SK-N-SH (cell line): ENCODE measurements around the gene PRCC. TPM values are rescaled to one million over a fixed set of nuclear protein-coding genes. Genes with fewer than 3 reads are reported as not detected.

Experiments
- CTCF ChIA-PET: fragments of 300-600, 350-600 bp; formaldehyde crosslinking; extraction: SDS; loops from one replicate; lab custom pipeline; 2021; lab: Yijun Ruan, JAX
- POLR2A ChIA-PET: fragments of 350-600 bp; sonication (Branson Sonifier 250); formaldehyde crosslinking; extraction: SDS; loops from one replicate; lab custom pipeline; 2020; ENCODE audit warnings: antibody characterized with exemption, inconsistent platforms; lab: Yijun Ruan, JAX
- DNase-seq: peaks from one replicate; pipeline ENCODE4 v3.0.0; 2012
- H2AFZ ChIP-seq: fragments of 200-600 bp; sonication (generic); 2 replicates; pipeline ENCODE4 v1.8.1; 2016; ENCODE audit warnings: antibody characterized with exemption, mild to moderate bottlenecking, low read depth
- H3F3A ChIP-seq: fragments of 200-600 bp; sonication (generic); replicated peaks from 2 replicates; pipeline ENCODE3; 2016; ENCODE audit warnings: antibody characterized with exemption, mild to moderate bottlenecking; ENCODE audit not compliant: insufficient read depth
- H3K27ac ChIP-seq, 2 experiments: fragments of 200-500 bp in 1 of 2; fragments of 200-600 bp in 1 of 2; sonication (Bioruptor generic) in 1 of 2; sonication (generic), shearing (Covaris generic) in 1 of 2; 2 replicates each; pipeline versions ENCODE4 v1.5.1 to v1.6.1; 2014 to 2016; ENCODE audit warnings: low read depth in 2 of 2, inconsistent platforms in 1 of 2, low read length in 1 of 2, mild to moderate bottlenecking in 1 of 2, mixed read lengths in 1 of 2
- H3K27me3 ChIP-seq: fragments of 200-600 bp; sonication (generic), shearing (Covaris generic); 2 replicates; pipeline ENCODE4 v1.6.1; 2016; ENCODE audit warnings: mixed run types; ENCODE audit not compliant: insufficient read depth
- H3K36me3 ChIP-seq, 2 experiments: fragments of 200-500 bp in 1 of 2; fragments of 200-600 bp in 1 of 2; sonication (Bioruptor generic) in 1 of 2; sonication (generic) in 1 of 2; replicated peaks in 1 of 2; 2 replicates each; pipeline versions ENCODE3 to v1.5.1; 2014 to 2016; ENCODE audit warnings: low read length in 1 of 2, mild to moderate bottlenecking in 1 of 2; ENCODE audit not compliant: insufficient read depth in 2 of 2, control insufficient read depth in 1 of 2
- H3K4me1 ChIP-seq, 2 experiments: fragments of 200-500 bp in 1 of 2; fragments of 200-600 bp in 1 of 2; sonication (Bioruptor generic) in 1 of 2; sonication (generic), shearing (Covaris generic) in 1 of 2; 2 replicates each; pipeline versions ENCODE4 v1.5.1 to v1.6.1; 2014 to 2016; ENCODE audit warnings: low read depth in 1 of 2, low read length in 1 of 2, mixed run types in 1 of 2; ENCODE audit not compliant: insufficient read depth in 2 of 2, control insufficient read depth in 1 of 2
- H3K4me2 ChIP-seq: fragments of 200-600 bp; sonication (generic), shearing (Covaris generic); 2 replicates; pipeline ENCODE4 v1.6.1; 2017; ENCODE audit warnings: mixed run types
- H3K4me3 ChIP-seq, 2 experiments: fragments of 200-500 bp in 1 of 2; fragments of 200-600 bp in 1 of 2; sonication (Bioruptor generic) in 1 of 2; sonication (generic), shearing (Covaris generic) in 1 of 2; 2 replicates each; pipeline versions ENCODE4 v1.5.1 to v1.8.1; 2014 to 2016; ENCODE audit warnings: low read depth in 2 of 2, inconsistent platforms in 1 of 2, low read length in 1 of 2, mild to moderate bottlenecking in 1 of 2, mixed read lengths in 1 of 2, moderate library complexity in 1 of 2
- H3K79me2 ChIP-seq: fragments of 200-600 bp; sonication (generic); 2 replicates; pipeline ENCODE4 v1.8.1; 2017; ENCODE audit warnings: mild to moderate bottlenecking; ENCODE audit not compliant: insufficient read depth
- H3K9ac ChIP-seq: fragments of 200-600 bp; sonication (generic); 2 replicates; pipeline ENCODE4 v1.6.1; 2017; ENCODE audit warnings: mixed run types
- H3K9me2 ChIP-seq: fragments of 200-600 bp; sonication (generic); 2 replicates; pipeline ENCODE4 v1.6.1; 2017; ENCODE audit warnings: mixed run types
- H3K9me3 ChIP-seq: fragments of 200-600 bp; sonication (generic); 2 replicates; pipeline ENCODE4 v1.6.1; 2017; ENCODE audit warnings: mixed run types, mild to moderate bottlenecking, moderate library complexity
- H4K20me1 ChIP-seq: fragments of 200-600 bp; sonication (generic); 2 replicates; pipeline ENCODE4 v1.6.1; 2017; ENCODE audit warnings: mild to moderate bottlenecking, mixed run types; ENCODE audit not compliant: insufficient read depth
- EZH2phosphoT487 ChIP-seq: fragments of 200-600 bp; sonication (generic); IDR thresholded peaks from 2 replicates; pipeline ENCODE4 v1.6.1; 2017; ENCODE audit warnings: low read depth, mixed run types, mild to moderate bottlenecking, antibody characterized with exemption, moderate library complexity, borderline replicate concordance
- FOSL2 ChIP-seq: IDR thresholded peaks from 2 replicates; pipeline ENCODE4 v1.4.0; 2012; ENCODE audit warnings: low read depth, mild to moderate bottlenecking, moderate library complexity, borderline replicate concordance
- FOXM1 ChIP-seq: IDR thresholded peaks from 2 replicates; pipeline ENCODE4 v1.4.0; 2012; ENCODE audit warnings: low read depth, mild to moderate bottlenecking
- GABPA ChIP-seq: IDR thresholded peaks from 2 replicates; pipeline ENCODE4 v1.4.0; 2012; ENCODE audit warnings: low read depth, mild to moderate bottlenecking
- GATA2 ChIP-seq: sonication (generic); formaldehyde crosslinking; IDR thresholded peaks from 2 replicates; pipeline ENCODE4 v1.5.0; 2020; ENCODE audit warnings: mild to moderate bottlenecking, missing genetic modification reagents
- MEF2A ChIP-seq: IDR thresholded peaks from 2 replicates; pipeline ENCODE4 v1.4.0; 2012; ENCODE audit warnings: low read depth, borderline replicate concordance
- MXI1 ChIP-seq: IDR thresholded peaks from 2 replicates; pipeline ENCODE4 v1.6.1; 2012; ENCODE audit warnings: mild to moderate bottlenecking, low read depth, low read length, improper control_type of control experiment
- NFIC ChIP-seq: IDR thresholded peaks from 2 replicates; pipeline ENCODE4 v1.4.0; 2012; ENCODE audit warnings: borderline replicate concordance
- NRF1 ChIP-seq: IDR thresholded peaks from 2 replicates; pipeline ENCODE4 v1.6.1; 2012; ENCODE audit warnings: low read depth, mild to moderate bottlenecking, low read length
- POLR2AphosphoS5 ChIP-seq: IDR thresholded peaks from 2 replicates; pipeline ENCODE4 v1.6.1; 2012; ENCODE audit warnings: low read depth, low read length
- RAD21 ChIP-seq: IDR thresholded peaks from 2 replicates; pipeline ENCODE4 v1.6.1; 2012; ENCODE audit warnings: mild to moderate bottlenecking, low read length
- RFX5 ChIP-seq: IDR thresholded peaks from 2 replicates; pipeline ENCODE4 v1.6.1; 2012; ENCODE audit warnings: mild to moderate bottlenecking, improper control_type of control experiment, low read length
- SIN3A ChIP-seq: IDR thresholded peaks from 2 replicates; pipeline ENCODE4 v1.6.1; 2012; ENCODE audit warnings: low read depth, mild to moderate bottlenecking, low read length, moderate library complexity, borderline replicate concordance
- SMC3 ChIP-seq: IDR thresholded peaks from 2 replicates; pipeline ENCODE4 v1.6.1; 2012; ENCODE audit warnings: low read depth, low read length, improper control_type of control experiment
- TAF1 ChIP-seq: IDR thresholded peaks from 2 replicates; pipeline ENCODE4 v1.6.1; 2012; ENCODE audit warnings: low read depth, mild to moderate bottlenecking, low read length, moderate library complexity, borderline replicate concordance
- YY1 ChIP-seq: IDR thresholded peaks from 2 replicates; pipeline ENCODE4 v1.4.0; 2012; ENCODE audit warnings: low read depth, mild to moderate bottlenecking
- WGBS: methylation state at CpG from one replicate; pipeline ENCODE4 v1.1.6; 2017; ENCODE audit warnings: low lambda C conversion rate; 5-methylcytosine and 5-hydroxymethylcytosine counted together
- polyA plus RNA-seq, 3 experiments: library from polyadenylated mRNA; depleted of rRNA; stranded (reverse); fragments of >200 nt; gene quantifications; 2 replicates each; pipeline ENCODE4 v1.2.3, GENCODE V29; 2012
- TF ChIP-seq, protein P1 (sequence below): IDR thresholded peaks from 2 replicates; pipeline ENCODE4 v1.4.0; 2012; ENCODE audit warnings: low read depth, borderline replicate concordance
- TF ChIP-seq, protein P2 (sequence below): fragments of 150-350 bp; IDR thresholded peaks from 2 replicates; pipeline ENCODE4 v1.6.1; 2016; ENCODE audit warnings: mild to moderate bottlenecking, low read depth, low read length
- TF ChIP-seq, protein P3 (sequence below): IDR thresholded peaks from 2 replicates; pipeline ENCODE4 v1.4.0; 2012; ENCODE audit warnings: low read depth
- TF ChIP-seq, protein P4 (sequence below): IDR thresholded peaks from 2 replicates; pipeline ENCODE4 v1.4.0; 2012; ENCODE audit warnings: low read depth, borderline replicate concordance

The PRCC gene
- polyA plus RNA-seq, 1 of the 3 experiments (the other 2 are of a cell fraction) = 39.2 TPM

DNA sequence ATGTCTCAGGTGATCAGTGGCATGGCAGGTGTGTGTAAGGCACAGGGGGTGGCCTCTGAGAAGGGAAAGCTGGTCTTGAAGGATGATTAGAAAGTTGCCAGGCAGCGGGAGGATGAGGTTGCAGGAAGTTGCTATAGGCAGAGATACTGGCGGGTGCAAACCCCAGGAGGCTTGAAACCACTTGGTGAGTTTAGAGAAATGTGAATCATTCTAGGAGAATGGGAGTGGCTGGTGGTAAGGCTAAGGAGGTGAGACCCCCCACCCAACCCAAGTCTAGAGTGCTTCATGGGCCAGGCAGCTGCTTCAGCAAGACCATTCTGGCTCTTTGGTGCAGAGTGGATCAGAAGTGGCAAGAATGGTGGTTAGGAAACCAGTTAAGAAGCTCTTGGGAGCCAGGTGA, 40.3 kb downstream of the PRCC start:
- H2AFZ ChIP-seq = no peak overlapping the region
- ChIA-PET CTCF (interaction anchor here (1.1 to 16.9 kb wide), 7 partner anchors 31 to 120 kb away, joined by 3 to 566 read pairs (median 10); partner anchors contain the start of genes INSRR and NTRK1), POLR2A (interaction anchor here (0.8 to 1.3 kb wide), 2 partner anchors 53 to 80 kb away, joined by 3 to 4 read pairs; partner anchors contain the start of genes METTL25B and NTRK1)
- DNase-seq = no peak
- H3K4me2 ChIP-seq = no peak overlapping the region
- H3F3A ChIP-seq = no peaks in the 10 kb centered on the region
- 89% methylated on average over 2 of the region's 2 CpGs for WGBS
- H3K36me3 ChIP-seq = no peaks in the 10 kb centered on the region
- H3K9ac ChIP-seq = no peak overlapping the region
- TF ChIP-seq, protein P1, sequence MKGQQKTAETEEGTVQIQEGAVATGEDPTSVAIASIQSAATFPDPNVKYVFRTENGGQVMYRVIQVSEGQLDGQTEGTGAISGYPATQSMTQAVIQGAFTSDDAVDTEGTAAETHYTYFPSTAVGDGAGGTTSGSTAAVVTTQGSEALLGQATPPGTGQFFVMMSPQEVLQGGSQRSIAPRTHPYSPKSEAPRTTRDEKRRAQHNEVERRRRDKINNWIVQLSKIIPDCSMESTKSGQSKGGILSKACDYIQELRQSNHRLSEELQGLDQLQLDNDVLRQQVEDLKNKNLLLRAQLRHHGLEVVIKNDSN = no peak
- TF ChIP-seq SIN3A = no peak
- TF ChIP-seq, all 33 proteins: peak for 0
- no peak overlapping the region for H3K4me3 ChIP-seq
- H3K4me1 ChIP-seq = peaks cover 4 to 47% of the 10 kb centered on the region in 2 experiments; a peak in 2 of 4 replicates
- no peaks in the 10 kb centered on the region for H3K79me2 ChIP-seq
- H3K9me2 ChIP-seq = no peaks in the 10 kb centered on the region
- H3K9me3 ChIP-seq = no peaks in the 10 kb centered on the region
- H4K20me1 ChIP-seq = 0 out of 2 replicates have a peak, but pooled peaks cover under 1% of the 10 kb centered on the region
- H3K27ac ChIP-seq = no peak overlapping the region
- no peaks in the 10 kb centered on the region for H3K27me3 ChIP-seq

DNA sequence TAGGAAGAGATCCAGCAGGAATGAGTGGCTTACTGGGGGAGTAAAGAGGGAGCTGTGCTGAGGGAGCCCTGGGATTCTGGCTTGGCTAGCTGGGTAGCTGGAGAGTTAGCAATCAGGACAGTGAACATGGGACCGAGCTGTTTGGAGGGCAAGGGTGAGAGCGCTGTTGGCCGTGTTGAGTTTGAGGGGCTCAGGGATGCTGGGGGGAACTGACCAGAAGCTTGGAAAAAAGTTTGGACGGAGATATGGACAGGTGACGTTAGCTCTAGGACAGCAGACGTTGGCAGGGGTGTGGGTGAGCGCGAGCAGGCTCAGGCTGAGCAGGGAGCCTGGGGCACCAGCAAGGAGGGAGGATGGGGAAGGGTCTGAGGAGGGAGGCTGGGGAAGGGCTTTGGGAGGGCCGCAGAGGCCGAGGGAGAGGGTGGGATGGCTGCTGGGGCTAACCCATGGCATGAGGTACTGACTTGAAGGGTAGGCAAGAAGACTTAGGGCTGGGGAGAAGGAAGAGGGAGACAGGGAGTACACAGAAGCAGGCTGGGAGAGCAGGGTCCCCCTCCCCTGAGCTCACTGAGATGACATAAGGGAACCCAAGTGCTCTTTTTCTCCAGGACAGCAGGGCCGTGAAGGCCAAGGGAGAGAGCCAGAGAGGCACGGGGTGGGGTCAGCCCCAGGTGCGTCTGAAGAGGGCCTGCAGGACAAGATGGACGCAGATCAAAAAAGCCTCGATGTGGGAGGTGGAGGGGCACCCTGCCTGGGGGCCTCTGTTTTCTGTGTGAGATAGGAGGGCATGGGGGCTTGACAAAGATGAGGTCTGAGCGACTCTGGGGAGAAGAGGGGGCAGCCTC, 41.1 kb downstream of the PRCC start:
- CTCF ChIA-PET = interaction anchor here (1.1 to 16.9 kb wide), 8 partner anchors 11 to 120 kb away, joined by 3 to 566 read pairs (median 8); partner anchors contain the start of genes INSRR and NTRK1
- H3K36me3 ChIP-seq = no peaks in the 10 kb centered on the region

More for the DNA sequence above, 41.1 kb downstream of the PRCC start:
- 92% methylated on average over 16 of the region's 16 CpGs for WGBS
- Histone ChIP-seq H4K20me1 (no peaks in the 10 kb centered on the region), H2AFZ (no peak overlapping the region), H3K4me3 (no peak overlapping the region), H3K27me3 (no peaks in the 10 kb centered on the region), H3K4me1 (peaks cover 4 to 41% of the 10 kb centered on the region in 2 experiments; a peak in 2 of 4 replicates), H3K9me3 (no peaks in the 10 kb centered on the region), H3K27ac (no peak overlapping the region), H3F3A (no peaks in the 10 kb centered on the region), H3K9me2 (no peaks in the 10 kb centered on the region), H3K79me2 (no peaks in the 10 kb centered on the region), H3K9ac (no peak overlapping the region), H3K4me2 (no peak overlapping the region)
- DNase-seq = no peak
- POLR2A ChIA-PET = interaction anchor here (0.8 to 1.3 kb wide), 2 partner anchors 52 to 80 kb away, joined by 3 to 4 read pairs; partner anchors contain the start of genes METTL25B and NTRK1
- no peak for TF ChIP-seq GATA2 (CRISPR knock-in tag)
- TF ChIP-seq RFX5 = no peak
- TF ChIP-seq NRF1 = no peak
- TF ChIP-seq EZH2phosphoT487 = no peak
- no peak for TF ChIP-seq MEF2A
- no peak for TF ChIP-seq GABPA
- TF ChIP-seq, protein P2, sequence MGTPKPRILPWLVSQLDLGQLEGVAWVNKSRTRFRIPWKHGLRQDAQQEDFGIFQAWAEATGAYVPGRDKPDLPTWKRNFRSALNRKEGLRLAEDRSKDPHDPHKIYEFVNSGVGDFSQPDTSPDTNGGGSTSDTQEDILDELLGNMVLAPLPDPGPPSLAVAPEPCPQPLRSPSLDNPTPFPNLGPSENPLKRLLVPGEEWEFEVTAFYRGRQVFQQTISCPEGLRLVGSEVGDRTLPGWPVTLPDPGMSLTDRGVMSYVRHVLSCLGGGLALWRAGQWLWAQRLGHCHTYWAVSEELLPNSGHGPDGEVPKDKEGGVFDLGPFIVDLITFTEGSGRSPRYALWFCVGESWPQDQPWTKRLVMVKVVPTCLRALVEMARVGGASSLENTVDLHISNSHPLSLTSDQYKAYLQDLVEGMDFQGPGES = no peak
- TF ChIP-seq TAF1 = no peak
- TF ChIP-seq, protein P1 = no peak
- no peak for TF ChIP-seq YY1
- no peak for TF ChIP-seq FOXM1
- no peak for TF ChIP-seq POLR2AphosphoS5
- TF ChIP-seq MXI1 = no peak
- TF ChIP-seq, protein P3, sequence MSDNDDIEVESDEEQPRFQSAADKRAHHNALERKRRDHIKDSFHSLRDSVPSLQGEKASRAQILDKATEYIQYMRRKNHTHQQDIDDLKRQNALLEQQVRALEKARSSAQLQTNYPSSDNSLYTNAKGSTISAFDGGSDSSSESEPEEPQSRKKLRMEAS = no peak
- no peak for TF ChIP-seq SMC3
- no peak for TF ChIP-seq FOSL2
- no peak for TF ChIP-seq NFIC
- TF ChIP-seq, protein P4, sequence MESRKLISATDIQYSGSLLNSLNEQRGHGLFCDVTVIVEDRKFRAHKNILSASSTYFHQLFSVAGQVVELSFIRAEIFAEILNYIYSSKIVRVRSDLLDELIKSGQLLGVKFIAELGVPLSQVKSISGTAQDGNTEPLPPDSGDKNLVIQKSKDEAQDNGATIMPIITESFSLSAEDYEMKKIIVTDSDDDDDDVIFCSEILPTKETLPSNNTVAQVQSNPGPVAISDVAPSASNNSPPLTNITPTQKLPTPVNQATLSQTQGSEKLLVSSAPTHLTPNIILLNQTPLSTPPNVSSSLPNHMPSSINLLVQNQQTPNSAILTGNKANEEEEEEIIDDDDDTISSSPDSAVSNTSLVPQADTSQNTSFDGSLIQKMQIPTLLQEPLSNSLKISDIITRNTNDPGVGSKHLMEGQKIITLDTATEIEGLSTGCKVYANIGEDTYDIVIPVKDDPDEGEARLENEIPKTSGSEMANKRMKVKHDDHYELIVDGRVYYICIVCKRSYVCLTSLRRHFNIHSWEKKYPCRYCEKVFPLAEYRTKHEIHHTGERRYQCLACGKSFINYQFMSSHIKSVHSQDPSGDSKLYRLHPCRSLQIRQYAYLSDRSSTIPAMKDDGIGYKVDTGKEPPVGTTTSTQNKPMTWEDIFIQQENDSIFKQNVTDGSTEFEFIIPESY = no peak
- no peak for TF ChIP-seq RAD21
- TF ChIP-seq SIN3A = no peak
